HFFc6 (cell line): ENCODE data around the gene RRAS2. TPM values are rescaled to one million over a fixed set of nuclear protein-coding genes. Genes with fewer than 3 reads are reported as not detected.

Experiments used
- DNase-seq: peaks from one replicate; pipeline ENCODE4 v3.0.0-alpha.2; 2018
- H3K27ac Mint-ChIP-seq: 2 replicates; pipeline ENCODE4 v1.8.0; 2020; ENCODE audit warnings: mild to moderate bottlenecking, mixed read lengths
- H3K27me3 Mint-ChIP-seq: 2 replicates; pipeline ENCODE4 v1.8.0; 2021; ENCODE audit warnings: mild to moderate bottlenecking, moderate library complexity, mixed read lengths; ENCODE audit not compliant: insufficient read depth
- H3K36me3 Mint-ChIP-seq: 2 replicates; pipeline ENCODE4 v1.8.0; 2021; ENCODE audit warnings: low read depth, mixed read lengths
- H3K4me1 Mint-ChIP-seq: 2 replicates; pipeline ENCODE4 v1.8.0; 2020; ENCODE audit warnings: low read depth, mixed read lengths
- H3K4me3 Mint-ChIP-seq: 2 replicates; pipeline ENCODE4 v1.8.0; 2020; ENCODE audit warnings: mild to moderate bottlenecking, moderate library complexity, mixed read lengths
- H3K9me3 Mint-ChIP-seq: 2 replicates; pipeline ENCODE4 v1.8.0; 2020; ENCODE audit warnings: mild to moderate bottlenecking, mixed read lengths
- CTCF ChIP-seq: fragments of 200-600 bp; sonication (generic); IDR thresholded peaks from 2 replicates; pipeline ENCODE4 v1.5.0; 2021; ENCODE audit warnings: antibody characterized with exemption, mild to moderate bottlenecking
- total RNA-seq, 6 experiments: library from RNA; stranded (reverse); fragmentation: NEBNext Ultra II Directional; extraction: Animal tissue kit (Norgen Biotek cat#: 25700); gene quantifications; 2 replicates in 1 of 6; 3 replicates in 5 of 6; pipeline ENCODE4 v1.2.3, GENCODE V29; 2021

Gene RRAS2
- total RNA-seq, 6 experiments from 2014 or later: 89.6 to 122 (median 103) TPM

DNA sequence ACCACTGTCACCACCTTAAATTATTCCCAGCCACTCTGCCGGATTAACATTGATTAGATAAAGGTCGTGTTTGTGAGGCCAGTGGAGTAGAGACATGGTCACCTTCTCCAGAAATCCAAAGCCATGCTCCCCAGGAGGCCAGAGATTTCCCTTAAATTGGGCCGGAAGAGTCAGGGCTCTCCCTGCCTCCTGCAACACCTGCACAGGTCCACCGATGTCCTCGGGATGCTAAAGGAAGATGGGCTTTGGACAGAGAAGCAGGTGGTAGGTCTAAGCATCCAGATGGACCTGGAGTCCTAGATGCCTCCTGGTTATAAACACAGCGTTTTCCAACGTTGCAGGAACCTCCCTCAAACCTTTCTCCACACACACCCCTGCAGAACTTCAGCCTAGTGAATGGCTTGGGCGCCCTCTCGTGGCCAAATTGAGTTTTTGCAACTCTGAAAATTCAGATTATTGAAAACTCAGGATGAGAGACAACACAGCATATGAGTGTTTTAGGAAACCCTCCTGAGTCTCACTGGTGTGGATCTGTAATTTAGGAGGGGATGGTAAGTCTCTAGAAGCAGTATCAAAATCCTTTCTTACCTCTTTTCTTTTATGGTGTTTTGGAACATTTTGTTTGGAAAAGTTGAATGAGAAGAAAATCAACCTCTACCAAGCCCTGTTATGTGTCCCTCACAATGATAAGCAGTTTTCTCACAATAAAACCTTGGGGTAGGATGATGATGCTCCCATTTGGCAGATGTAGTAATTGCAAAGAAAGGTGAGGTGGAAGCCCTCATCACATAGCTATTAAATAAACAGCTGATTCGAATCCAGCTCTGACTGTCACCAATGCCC lies 109.6 kb downstream of the RRAS2 start:
- no peaks in the 10 kb centered on the region for H3K9me3 Mint-ChIP-seq
- DNase-seq: peak; percentile 46
- peak; percentile 97 for TF ChIP-seq CTCF

GRCh38 chr11:14248580-14248981 lies 110.4 kb downstream of the RRAS2 start:
- Mint-ChIP-seq H3K27ac (no peak overlapping the region), H3K27me3 (peaks cover 38% of the 10 kb centered on the region), H3K4me1 (no peaks in the 10 kb centered on the region), H3K4me3 (no peak overlapping the region), H3K36me3 (no peaks in the 10 kb centered on the region), H3K9me3 (no peaks in the 10 kb centered on the region)
- no peak for TF ChIP-seq CTCF
- DNase-seq: no peak

More for the DNA sequence above, 109.6 kb downstream of the RRAS2 start:
- no peaks in the 10 kb centered on the region for H3K4me1 Mint-ChIP-seq
- H3K27ac Mint-ChIP-seq: no peak overlapping the region
- H3K4me3 Mint-ChIP-seq: no peak overlapping the region
- no peaks in the 10 kb centered on the region for H3K36me3 Mint-ChIP-seq
- peaks cover 43% of the 10 kb centered on the region for H3K27me3 Mint-ChIP-seq

DNA sequence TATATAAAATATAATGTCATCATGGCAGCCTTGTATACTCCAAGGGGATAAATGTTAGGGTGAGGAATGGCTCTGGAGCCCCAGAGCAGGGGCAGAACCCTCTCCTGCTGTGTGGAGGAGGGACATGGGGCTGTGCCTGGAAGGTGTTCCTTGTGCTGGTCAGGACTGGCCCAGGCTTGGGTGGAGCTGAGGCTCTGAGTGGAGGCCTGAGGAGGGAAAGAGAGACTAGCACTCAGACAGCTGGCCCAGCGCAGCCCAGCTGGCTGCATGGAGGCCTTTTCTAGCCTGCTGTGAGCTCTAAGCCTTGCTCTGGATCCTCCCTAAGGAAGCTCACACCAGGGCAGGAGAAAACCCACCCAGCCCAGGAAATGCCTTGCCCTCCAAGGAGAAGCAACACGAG lies 113.5 kb downstream of the RRAS2 start:
- H3K27me3 Mint-ChIP-seq: peaks cover 36% of the 10 kb centered on the region
- no peaks in the 10 kb centered on the region for H3K9me3 Mint-ChIP-seq
- no peaks in the 10 kb centered on the region for H3K4me1 Mint-ChIP-seq
- DNase-seq: no peak
- no peaks in the 10 kb centered on the region for H3K36me3 Mint-ChIP-seq
- no peak overlapping the region for H3K4me3 Mint-ChIP-seq
- no peak overlapping the region for H3K27ac Mint-ChIP-seq
- TF ChIP-seq CTCF: no peak

DNA sequence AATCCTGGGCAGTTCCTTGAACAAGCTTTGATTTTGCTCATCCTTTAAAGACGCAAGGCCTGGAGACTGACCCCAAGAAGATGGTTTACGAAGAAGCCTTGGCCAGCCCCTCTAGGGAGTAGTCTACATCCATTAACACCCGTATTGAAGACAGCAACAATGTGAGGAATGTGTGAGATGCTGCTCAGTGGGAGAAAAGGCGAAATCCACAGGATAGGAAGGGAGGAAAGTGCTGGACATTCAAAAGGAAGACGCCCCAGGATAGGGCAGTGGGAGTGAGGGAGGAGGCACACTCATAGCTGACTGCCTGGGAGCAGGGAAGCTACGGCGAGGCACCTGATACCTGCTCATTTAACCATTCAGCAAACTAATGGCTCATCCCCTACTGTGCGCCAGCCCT lies 114.1 kb downstream of the RRAS2 start:
- H3K4me1 Mint-ChIP-seq: no peaks in the 10 kb centered on the region
- no peaks in the 10 kb centered on the region for H3K9me3 Mint-ChIP-seq
- H3K27ac Mint-ChIP-seq: no peak overlapping the region
- no peak overlapping the region for H3K4me3 Mint-ChIP-seq
- no peaks in the 10 kb centered on the region for H3K36me3 Mint-ChIP-seq
- DNase-seq: no peak
- TF ChIP-seq CTCF: no peak
- peaks cover 36% of the 10 kb centered on the region for H3K27me3 Mint-ChIP-seq

DNA sequence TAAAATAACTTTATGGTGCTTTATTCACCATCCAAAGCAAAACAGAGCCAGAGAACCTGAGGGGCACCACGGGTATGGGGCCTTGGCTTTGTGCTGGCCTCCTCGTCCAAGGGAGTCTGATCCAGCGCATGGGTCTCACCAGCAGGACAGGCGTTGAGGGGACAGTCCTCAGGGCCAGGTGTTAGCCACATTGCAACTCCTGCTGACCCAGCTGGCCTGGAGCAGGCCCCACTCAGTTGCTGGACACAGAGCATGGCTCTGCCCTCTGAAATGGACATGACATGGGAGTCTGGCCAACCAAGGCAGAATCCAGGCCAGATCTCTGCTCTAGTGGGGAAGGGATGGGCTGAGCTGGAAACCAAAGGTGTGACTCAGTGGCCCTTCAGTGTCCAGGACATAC lies 116.2 kb downstream of the RRAS2 start:
- Mint-ChIP-seq H3K36me3 (no peaks in the 10 kb centered on the region), H3K27ac (no peak overlapping the region), H3K4me3 (no peak overlapping the region), H3K4me1 (no peaks in the 10 kb centered on the region), H3K27me3 (peaks cover 37% of the 10 kb centered on the region), H3K9me3 (no peaks in the 10 kb centered on the region)
- TF ChIP-seq CTCF: no peak
- DNase-seq: no peak
